ENCODE data around the gene DZIP1L.

DNA sequence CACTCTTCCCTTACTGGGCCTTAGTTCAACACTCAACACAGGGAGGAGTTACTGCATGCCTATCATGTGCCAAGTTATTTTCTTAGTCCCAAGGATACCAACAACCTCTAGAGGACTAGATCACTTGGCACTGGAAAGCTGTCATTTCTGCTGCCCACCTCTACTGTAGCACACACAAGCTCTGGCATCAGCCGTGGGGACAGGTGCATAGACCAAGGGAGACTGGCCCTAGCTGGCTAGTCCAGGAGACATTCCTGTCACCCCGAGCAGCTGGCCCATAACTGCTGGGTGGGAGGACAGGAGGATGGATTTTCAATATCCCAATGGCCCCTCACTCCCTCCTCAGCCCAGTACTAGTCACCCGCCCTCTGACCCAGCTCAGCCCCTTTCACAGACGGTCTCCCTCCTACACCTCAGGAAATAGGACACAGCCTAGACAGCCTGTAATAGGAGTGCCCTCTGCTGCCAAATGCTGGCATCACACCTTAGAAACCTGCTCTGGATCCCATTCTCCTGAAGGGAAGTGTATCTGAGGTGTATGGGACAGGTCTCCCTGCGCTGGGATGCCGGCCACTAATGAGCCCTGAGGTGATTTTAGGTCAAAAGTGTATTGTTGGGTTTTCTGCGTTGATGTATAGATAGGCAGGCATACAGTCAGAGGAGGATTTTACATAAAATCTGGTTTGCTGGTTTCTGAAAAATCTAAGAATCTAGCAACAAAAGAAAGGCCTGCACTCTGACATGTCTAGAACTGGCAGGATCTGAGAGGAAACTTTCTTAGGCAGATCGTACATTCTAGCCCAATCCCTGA lies 3.4 kb upstream of the DZIP1L start:
- TF ChIP-seq TCF4 (CRISPR knock-in tag; IDR thresholded peaks at IDR 0.05; ENCODE audit: borderline replicate concordance) (no peak), PPARA (CRISPR knock-in tag; IDR thresholded peaks at IDR 0.05; ENCODE audit: borderline replicate concordance) (no peak), CSDC2 (CRISPR knock-in tag; IDR thresholded peaks at IDR 0.05) (no peak), ARNTL (CRISPR knock-in tag; IDR thresholded peaks at IDR 0.05; ENCODE audit: borderline replicate concordance, low read depth) (no peak), ISL1 (CRISPR knock-in tag; IDR thresholded peaks at IDR 0.05) (no peak)
- TF ChIP-seq, protein P1, sequence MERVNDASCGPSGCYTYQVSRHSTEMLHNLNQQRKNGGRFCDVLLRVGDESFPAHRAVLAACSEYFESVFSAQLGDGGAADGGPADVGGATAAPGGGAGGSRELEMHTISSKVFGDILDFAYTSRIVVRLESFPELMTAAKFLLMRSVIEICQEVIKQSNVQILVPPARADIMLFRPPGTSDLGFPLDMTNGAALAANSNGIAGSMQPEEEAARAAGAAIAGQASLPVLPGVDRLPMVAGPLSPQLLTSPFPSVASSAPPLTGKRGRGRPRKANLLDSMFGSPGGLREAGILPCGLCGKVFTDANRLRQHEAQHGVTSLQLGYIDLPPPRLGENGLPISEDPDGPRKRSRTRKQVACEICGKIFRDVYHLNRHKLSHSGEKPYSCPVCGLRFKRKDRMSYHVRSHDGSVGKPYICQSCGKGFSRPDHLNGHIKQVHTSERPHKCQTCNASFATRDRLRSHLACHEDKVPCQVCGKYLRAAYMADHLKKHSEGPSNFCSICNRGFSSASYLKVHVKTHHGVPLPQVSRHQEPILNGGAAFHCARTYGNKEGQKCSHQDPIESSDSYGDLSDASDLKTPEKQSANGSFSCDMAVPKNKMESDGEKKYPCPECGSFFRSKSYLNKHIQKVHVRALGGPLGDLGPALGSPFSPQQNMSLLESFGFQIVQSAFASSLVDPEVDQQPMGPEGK (CRISPR knock-in tag; IDR thresholded peaks at IDR 0.05; ENCODE audit: borderline replicate concordance) = no peak
- TF ChIP-seq, protein P2, sequence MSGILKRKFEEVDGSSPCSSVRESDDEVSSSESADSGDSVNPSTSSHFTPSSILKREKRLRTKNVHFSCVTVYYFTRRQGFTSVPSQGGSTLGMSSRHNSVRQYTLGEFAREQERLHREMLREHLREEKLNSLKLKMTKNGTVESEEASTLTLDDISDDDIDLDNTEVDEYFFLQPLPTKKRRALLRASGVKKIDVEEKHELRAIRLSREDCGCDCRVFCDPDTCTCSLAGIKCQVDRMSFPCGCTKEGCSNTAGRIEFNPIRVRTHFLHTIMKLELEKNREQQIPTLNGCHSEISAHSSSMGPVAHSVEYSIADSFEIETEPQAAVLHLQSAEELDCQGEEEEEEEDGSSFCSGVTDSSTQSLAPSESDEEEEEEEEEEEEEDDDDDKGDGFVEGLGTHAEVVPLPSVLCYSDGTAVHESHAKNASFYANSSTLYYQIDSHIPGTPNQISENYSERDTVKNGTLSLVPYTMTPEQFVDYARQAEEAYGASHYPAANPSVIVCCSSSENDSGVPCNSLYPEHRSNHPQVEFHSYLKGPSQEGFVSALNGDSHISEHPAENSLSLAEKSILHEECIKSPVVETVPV (CRISPR knock-in tag; IDR thresholded peaks at IDR 0.05) = no peak
